Vagina (tissue), 2 donors: ENCODE results near the gene MEGF6. TPM values are rescaled to one million over a fixed set of nuclear protein-coding genes. Genes with fewer than 3 reads are reported as not detected.

Source experiments
- DNase-seq, 2 donors: peaks; one replicate each; pipeline ENCODE4 v3.0.0-alpha.2; 2017; ENCODE audit errors: extremely low spot score in 2 of 2
- H3K27ac ChIP-seq: fragments of 200-600 bp; sonication (generic); one replicate; pipeline ENCODE4 v1.5.1; 2019
- H3K27me3 ChIP-seq: fragments of 200-600 bp; sonication (generic); one replicate; pipeline ENCODE4 v1.5.1; 2019
- H3K36me3 ChIP-seq, 2 donors: fragments of 200-600 bp; sonication (generic); one replicate each; pipeline ENCODE4 v1.5.1; 2017 to 2019
- H3K4me1 ChIP-seq: fragments of 200-600 bp; sonication (generic); one replicate; pipeline ENCODE4 v1.5.1; 2019
- H3K4me3 ChIP-seq, 2 donors: fragments of 200-600 bp; sonication (generic); 1 replicate in 1 of 2; 2 replicates in 1 of 2; pipeline ENCODE4 v1.5.1; 2016 to 2019
- H3K9me3 ChIP-seq: fragments of 200-600 bp; sonication (generic); one replicate; pipeline ENCODE4 v1.5.1; 2019
- POLR2A ChIP-seq, 2 donors: fragments of 450-650 bp; IDR thresholded peaks; one replicate each; pipeline ENCODE4 v1.6.1; 2017; ENCODE audit warnings: antibody characterized with exemption in 2 of 2, mild to moderate bottlenecking in 2 of 2, moderate library complexity in 2 of 2
- POLR2AphosphoS5 ChIP-seq, 2 donors: sonication (generic); formaldehyde crosslinking; IDR thresholded peaks; one replicate each; pipeline ENCODE4 v1.9.0; 2017; ENCODE audit warnings: antibody characterized with exemption in 2 of 2, mild to moderate bottlenecking in 2 of 2, low read depth in 1 of 2; ENCODE audit not compliant: insufficient read depth in 1 of 2
- intact Hi-C: fragments of 100-400 bp; cut with DNase I; formaldehyde crosslinking; loops from one replicate; pipeline ENCODE4 v1.15.1; 2023
- total RNA-seq: library from RNA; depleted of rRNA; stranded (reverse); fragments of >200 nt; gene quantifications from one replicate; pipeline ENCODE4 v1.2.3, GENCODE V29; 2016
- TF ChIP-seq, protein P1 (sequence below), 3 experiments: fragments of 450-650 bp in 2 of 3; fragments of 200-600 bp in 1 of 3; sonication (generic) in 1 of 3; IDR thresholded peaks; one replicate each; pipeline ENCODE4 v1.5.1; 2017 to 2019; ENCODE audit warnings: antibody characterized with exemption in 3 of 3, mild to moderate bottlenecking in 2 of 3, moderate library complexity in 2 of 3

Gene MEGF6
- total RNA-seq, 1 donor from 2014 or later: 37.6 TPM

DNA sequence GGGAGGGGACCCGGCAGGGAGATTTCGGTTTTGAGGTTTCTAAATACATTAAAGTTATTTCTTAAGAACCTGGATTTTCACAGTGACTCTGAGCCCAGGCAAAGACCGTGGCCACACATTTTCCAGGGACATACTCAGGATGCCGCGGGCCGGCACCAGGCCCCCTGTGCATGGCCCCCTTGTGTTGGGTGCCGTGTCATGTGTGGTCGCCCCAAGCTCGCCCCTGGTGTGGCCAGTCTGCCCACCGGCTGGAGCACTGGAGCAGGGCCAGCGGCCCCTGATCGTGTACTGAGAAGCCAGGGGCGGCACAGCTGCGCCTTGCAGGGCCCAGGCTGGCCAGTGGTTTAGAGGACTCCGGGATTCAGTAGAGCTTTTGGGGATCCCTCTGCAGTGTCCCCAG is 130.3 kb downstream of the MEGF6 start:
- peaks cover 11% of the 10 kb centered on the region for H3K4me1 ChIP-seq
- intact Hi-C loops: no loop called here
- H3K27ac ChIP-seq: no peak overlapping the region

DNA sequence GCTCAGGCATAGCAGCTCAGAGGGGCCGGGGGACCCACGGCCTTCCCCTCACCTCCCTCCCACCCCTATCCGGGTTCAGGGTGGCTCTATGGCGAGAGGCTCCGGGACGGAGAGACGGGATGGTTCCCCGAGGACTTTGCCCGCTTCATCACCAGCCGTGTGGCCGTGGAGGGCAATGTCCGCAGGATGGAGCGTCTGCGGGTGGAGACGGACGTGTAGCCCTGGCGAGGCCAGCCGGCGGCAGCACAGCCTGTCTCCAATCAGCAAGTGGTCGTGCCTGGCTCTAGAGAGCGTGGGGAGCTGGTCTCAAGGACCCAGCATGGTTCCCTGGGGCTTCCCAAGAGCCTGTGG is 131.0 kb downstream of the MEGF6 start:
- Histone ChIP-seq H3K36me3 (no peaks in the 10 kb centered on the region), H3K27me3 (no peaks in the 10 kb centered on the region), H3K27ac (no peak overlapping the region), H3K4me1 (peaks cover 11% of the 10 kb centered on the region), H3K9me3 (no peaks in the 10 kb centered on the region), H3K4me3 (no peak overlapping the region)
- DNase-seq: no peak
- intact Hi-C loops: no loop called here
- TF ChIP-seq, protein P1, sequence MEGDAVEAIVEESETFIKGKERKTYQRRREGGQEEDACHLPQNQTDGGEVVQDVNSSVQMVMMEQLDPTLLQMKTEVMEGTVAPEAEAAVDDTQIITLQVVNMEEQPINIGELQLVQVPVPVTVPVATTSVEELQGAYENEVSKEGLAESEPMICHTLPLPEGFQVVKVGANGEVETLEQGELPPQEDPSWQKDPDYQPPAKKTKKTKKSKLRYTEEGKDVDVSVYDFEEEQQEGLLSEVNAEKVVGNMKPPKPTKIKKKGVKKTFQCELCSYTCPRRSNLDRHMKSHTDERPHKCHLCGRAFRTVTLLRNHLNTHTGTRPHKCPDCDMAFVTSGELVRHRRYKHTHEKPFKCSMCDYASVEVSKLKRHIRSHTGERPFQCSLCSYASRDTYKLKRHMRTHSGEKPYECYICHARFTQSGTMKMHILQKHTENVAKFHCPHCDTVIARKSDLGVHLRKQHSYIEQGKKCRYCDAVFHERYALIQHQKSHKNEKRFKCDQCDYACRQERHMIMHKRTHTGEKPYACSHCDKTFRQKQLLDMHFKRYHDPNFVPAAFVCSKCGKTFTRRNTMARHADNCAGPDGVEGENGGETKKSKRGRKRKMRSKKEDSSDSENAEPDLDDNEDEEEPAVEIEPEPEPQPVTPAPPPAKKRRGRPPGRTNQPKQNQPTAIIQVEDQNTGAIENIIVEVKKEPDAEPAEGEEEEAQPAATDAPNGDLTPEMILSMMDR (IDR thresholded peaks at IDR 0.05): no peak
- no peak for TF ChIP-seq POLR2AphosphoS5 (IDR thresholded peaks at IDR 0.05; ENCODE audit: insufficient read depth in 1 of 2, low read depth in 1 of 2)

More for the DNA sequence above, 130.3 kb downstream of the MEGF6 start:
- H3K36me3 ChIP-seq: no peaks in the 10 kb centered on the region
- no peak overlapping the region for H3K4me3 ChIP-seq
- TF ChIP-seq POLR2A (IDR thresholded peaks at IDR 0.05): no peak
- TF ChIP-seq, protein P1 (IDR thresholded peaks at IDR 0.05): no peak
- TF ChIP-seq POLR2AphosphoS5 (IDR thresholded peaks at IDR 0.05; ENCODE audit: insufficient read depth in 1 of 2, low read depth in 1 of 2): no peak
- H3K9me3 ChIP-seq: no peaks in the 10 kb centered on the region
- DNase-seq: no peak
- H3K27me3 ChIP-seq: no peaks in the 10 kb centered on the region

DNA sequence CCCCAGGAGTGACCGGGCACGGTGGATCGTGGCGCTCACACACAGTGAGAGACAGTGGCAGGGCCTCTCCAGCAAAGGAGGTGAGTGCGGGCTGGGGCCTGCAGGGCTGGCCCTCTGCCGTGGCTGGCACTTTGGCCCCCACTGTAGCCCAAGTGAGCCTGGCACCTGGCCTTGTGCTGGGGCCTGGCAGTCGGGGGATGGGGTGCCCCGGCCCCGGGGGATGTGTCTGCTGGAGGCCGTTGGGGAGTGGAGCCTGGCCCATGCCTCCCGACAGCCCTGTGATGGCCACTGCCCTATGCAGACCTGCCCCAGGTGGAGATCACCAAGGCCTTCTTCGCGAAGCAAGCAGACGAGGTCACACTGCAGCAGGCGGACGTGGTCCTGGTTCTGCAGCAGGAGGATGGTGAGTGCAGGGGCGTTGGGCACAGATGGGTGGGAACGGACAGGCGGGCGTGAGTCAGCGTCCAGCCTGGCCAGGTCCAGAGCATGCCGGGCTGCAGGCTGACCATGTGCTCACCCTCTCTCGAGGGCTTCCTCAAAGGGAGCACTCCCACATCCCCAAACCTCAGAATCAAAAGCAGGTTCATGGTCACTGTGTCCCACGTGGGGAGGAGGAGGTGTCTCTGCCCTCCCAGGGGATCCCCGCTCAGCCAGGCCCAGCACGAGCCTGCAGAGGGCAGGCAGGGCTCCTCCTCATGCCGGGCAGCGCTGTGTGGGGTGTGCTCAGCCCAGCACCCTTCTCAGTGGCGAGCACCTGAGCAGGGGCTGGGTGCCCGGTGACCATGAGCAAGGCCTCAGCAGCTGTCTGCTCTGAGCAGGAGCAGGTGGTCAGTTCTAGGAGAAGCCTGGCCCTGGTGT is 131.6 kb downstream of the MEGF6 start:
- H3K27me3 ChIP-seq: no peaks in the 10 kb centered on the region
- no peak for DNase-seq
- no peak overlapping the region for H3K27ac ChIP-seq
- H3K36me3 ChIP-seq: no peaks in the 10 kb centered on the region
- H3K4me1 ChIP-seq: peaks cover 11% of the 10 kb centered on the region
- intact Hi-C loops: no loop called here
- TF ChIP-seq, protein P1 (IDR thresholded peaks at IDR 0.05): no peak
- no peak overlapping the region for H3K4me3 ChIP-seq
- no peaks in the 10 kb centered on the region for H3K9me3 ChIP-seq

DNA sequence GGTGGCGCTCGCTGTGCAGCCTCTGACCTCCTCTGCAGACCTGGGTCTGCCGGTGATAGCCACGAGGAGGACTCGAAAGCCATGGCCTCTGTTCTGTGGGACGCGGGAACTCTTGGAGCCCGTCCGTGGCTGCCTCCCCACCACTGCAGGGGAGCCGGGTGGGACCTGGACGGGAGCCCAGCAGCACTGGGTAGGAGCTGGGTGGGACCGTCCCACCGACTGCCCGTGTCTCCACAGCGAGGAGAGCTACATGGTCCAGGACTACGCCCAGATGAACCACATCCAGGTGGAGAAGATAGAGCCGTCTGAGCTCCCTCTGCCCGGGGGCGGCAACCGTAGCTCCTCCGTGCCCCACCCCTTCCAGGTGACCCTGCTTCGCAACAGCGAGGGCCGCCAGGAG is 133.1 kb downstream of the MEGF6 start:
- no peaks in the 10 kb centered on the region for H3K36me3 ChIP-seq
- intact Hi-C loops: no loop called here

DNA sequence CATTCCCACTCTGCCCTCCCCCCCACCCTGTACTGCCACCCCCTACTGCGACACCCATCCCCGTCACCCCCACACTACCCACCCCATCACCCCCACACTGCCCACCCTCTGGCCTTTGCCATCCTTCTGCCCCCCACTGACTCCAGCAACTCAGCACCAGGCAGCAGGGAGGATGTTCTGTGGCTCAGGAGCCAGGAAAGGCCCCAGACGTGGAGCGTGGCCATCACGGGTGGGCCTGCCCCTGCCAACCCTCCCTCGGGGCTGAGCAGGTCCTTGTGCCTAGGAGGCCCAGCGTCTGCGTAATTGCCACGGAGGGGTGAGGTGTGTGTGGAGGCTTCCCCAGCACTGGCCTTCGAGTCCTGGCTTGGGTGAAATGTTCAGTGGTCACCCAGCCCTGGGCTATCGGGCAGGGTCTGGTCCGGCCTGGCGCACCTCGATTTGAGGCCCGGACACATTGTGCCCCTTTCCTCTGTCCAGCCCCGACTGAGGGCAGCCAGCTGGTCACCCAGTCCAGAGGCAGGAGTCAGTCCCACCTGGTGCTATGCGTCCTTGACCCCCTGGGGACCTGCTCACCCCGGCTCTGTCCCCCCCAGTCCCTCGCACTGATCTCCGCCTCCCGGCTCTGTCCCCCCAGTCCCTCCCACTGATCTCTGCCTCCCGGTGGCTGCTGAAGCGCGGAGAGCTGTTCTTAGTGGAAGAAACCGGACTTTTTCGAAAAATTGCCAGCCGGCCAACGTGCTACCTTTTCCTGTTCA is 133.9 kb downstream of the MEGF6 start:
- intact Hi-C loops: no loop called here
- no peak for DNase-seq

More for the DNA sequence above, 133.1 kb downstream of the MEGF6 start:
- no peak for DNase-seq
- Histone ChIP-seq H3K27ac (no peak overlapping the region), H3K4me1 (peaks cover 25% of the 10 kb centered on the region), H3K9me3 (no peaks in the 10 kb centered on the region), H3K4me3 (no peak overlapping the region), H3K27me3 (no peaks in the 10 kb centered on the region)
- no peak for TF ChIP-seq POLR2AphosphoS5 (IDR thresholded peaks at IDR 0.05; ENCODE audit: insufficient read depth in 1 of 2, low read depth in 1 of 2)

More for the DNA sequence above, 133.9 kb downstream of the MEGF6 start:
- H3K27me3 ChIP-seq: no peaks in the 10 kb centered on the region
- no peak overlapping the region for H3K4me3 ChIP-seq
- no peak overlapping the region for H3K27ac ChIP-seq
- H3K9me3 ChIP-seq: no peaks in the 10 kb centered on the region
- TF ChIP-seq POLR2A (IDR thresholded peaks at IDR 0.05) (no peak), POLR2AphosphoS5 (IDR thresholded peaks at IDR 0.05; ENCODE audit: insufficient read depth in 1 of 2, low read depth in 1 of 2) (no peak)
- TF ChIP-seq, protein P1 (IDR thresholded peaks at IDR 0.05): no peak
- H3K4me1 ChIP-seq: peaks cover 32% of the 10 kb centered on the region
- H3K36me3 ChIP-seq: no peaks in the 10 kb centered on the region
